ENCODE results near the gene EFCAB13. TPM values are rescaled to one million over a fixed set of nuclear protein-coding genes. Genes with fewer than 3 reads are reported as not detected.

The EFCAB13 gene
- total RNA-seq, 4 donors from 2014 or later, result 3.3 to 17.2 (median 6.2) TPM

- DNase-seq (ENCODE audit: low spot score) (no peak), ATAC-seq (ENCODE audit: low FRiP score) (no peak)
- TF ChIP-seq, protein P1, sequence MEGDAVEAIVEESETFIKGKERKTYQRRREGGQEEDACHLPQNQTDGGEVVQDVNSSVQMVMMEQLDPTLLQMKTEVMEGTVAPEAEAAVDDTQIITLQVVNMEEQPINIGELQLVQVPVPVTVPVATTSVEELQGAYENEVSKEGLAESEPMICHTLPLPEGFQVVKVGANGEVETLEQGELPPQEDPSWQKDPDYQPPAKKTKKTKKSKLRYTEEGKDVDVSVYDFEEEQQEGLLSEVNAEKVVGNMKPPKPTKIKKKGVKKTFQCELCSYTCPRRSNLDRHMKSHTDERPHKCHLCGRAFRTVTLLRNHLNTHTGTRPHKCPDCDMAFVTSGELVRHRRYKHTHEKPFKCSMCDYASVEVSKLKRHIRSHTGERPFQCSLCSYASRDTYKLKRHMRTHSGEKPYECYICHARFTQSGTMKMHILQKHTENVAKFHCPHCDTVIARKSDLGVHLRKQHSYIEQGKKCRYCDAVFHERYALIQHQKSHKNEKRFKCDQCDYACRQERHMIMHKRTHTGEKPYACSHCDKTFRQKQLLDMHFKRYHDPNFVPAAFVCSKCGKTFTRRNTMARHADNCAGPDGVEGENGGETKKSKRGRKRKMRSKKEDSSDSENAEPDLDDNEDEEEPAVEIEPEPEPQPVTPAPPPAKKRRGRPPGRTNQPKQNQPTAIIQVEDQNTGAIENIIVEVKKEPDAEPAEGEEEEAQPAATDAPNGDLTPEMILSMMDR (IDR thresholded peaks at IDR 0.05), result no peak
These were observed 24.4 kb upstream of the EFCAB13 start for GRCh38 chr17:47299239-47299910.

- ATAC-seq (ENCODE audit: low FRiP score), result no peak
- DNase-seq (ENCODE audit: low spot score), result no peak
- TF ChIP-seq, protein P1 (IDR thresholded peaks at IDR 0.05), result no peak
These were observed 23.0 kb upstream of the EFCAB13 start for GRCh38 chr17:47300718-47301117.

- DNase-seq (ENCODE audit: low spot score) (no peak), ATAC-seq (ENCODE audit: low FRiP score) (no peak)
- TF ChIP-seq, protein P1 (IDR thresholded peaks at IDR 0.05), result no peak
These were observed 22.6 kb upstream of the EFCAB13 start for GRCh38 chr17:47301161-47301560.

GRCh38 chr17:47301831-47302230 lies 21.9 kb upstream of the EFCAB13 start:
- TF ChIP-seq, protein P1 (IDR thresholded peaks at IDR 0.05), result no peak
- ATAC-seq (ENCODE audit: low FRiP score) (no peak), DNase-seq (ENCODE audit: low spot score) (no peak)

GRCh38 chr17:47304186-47304585 lies 19.6 kb upstream of the EFCAB13 start:
- TF ChIP-seq, protein P1 (IDR thresholded peaks at IDR 0.05), result no peak
- ATAC-seq (ENCODE audit: low FRiP score), result no peak

DNA sequence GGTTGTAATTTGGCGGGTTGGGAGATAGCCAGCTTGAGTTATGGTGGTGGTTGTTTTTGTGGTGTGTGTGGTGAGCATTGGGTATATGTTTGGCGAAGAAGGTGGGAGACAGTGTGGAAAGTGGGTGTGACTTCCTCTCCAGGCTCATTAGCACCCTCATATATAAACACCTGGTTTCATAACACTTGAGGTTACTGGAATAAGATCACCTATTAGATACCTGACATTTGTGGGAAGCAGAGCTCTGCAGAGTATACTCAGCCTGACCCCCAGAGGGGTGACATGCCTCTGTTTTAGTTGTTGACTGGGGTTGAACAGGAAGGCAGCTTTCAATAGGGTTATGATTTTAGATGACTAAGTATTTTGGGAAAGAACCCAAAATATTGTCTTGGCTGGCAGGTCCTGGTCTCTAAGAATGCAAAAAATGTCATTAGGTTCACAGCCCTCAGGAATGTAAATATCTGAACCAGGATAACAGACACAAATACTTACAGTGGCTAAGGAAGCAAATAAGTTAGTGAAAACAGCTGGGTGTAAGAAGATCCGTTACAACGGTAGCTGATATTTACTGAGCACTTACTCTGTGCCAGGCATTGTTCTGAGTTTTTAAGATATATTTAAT lies 18.3 kb upstream of the EFCAB13 start:
- TF ChIP-seq, protein P1 (IDR thresholded peaks at IDR 0.05), result no peak
- DNase-seq (ENCODE audit: low spot score) (no peak), ATAC-seq (ENCODE audit: low FRiP score) (peak; percentile 77)

More at GRCh38 chr17:47304186-47304585, 19.6 kb upstream of the EFCAB13 start:
- DNase-seq (ENCODE audit: low spot score), result no peak

Measured in omental fat pad (tissue), 4 donors.